Subcutaneous preadipocyte (primary cell): ENCODE data around the gene TBC1D3G. TPM values are rescaled to one million over a fixed set of nuclear protein-coding genes. Genes with fewer than 3 reads are reported as not detected.

Source experiments
- small RNA-seq: library from RNA; depleted of rRNA; stranded (forward); fragments of <200 nt; gene quantifications from one replicate; pipeline ENCODE3, GENCODE V24; 2012
- total RNA-seq: library from RNA; depleted of rRNA; stranded (reverse); fragments of >200 nt; gene quantifications from 2 replicates; pipeline ENCODE4 v1.2.3, GENCODE V29; 2012

The TBC1D3G gene
- not detected in 2 replicates for total RNA-seq

GRCh38 chr17:36323584-36323983 is at the start of gene TBC1D3G:
Gene TBC1D3G, plus strand, starts transcription at chr17:36323884. Its CDS starts 1,528 bp downstream, at chr17:36325412.

Small RNA genes lying within 50 kb of the gene (small RNA-seq; reads per million reads assigned to genes)
- not detected for gene RF00019

Other genes with a start within 250 kb of the TBC1D3G start
- gene CCL3, start 233.7 kb upstream of the TBC1D3G start, total RNA-seq, result not detected in 2 replicates
- gene CCL4, start 220.1 kb upstream of the TBC1D3G start, total RNA-seq, result not detected in 2 replicates
- 0.37 and 0.59 TPM in 2 replicates for gene TBC1D3B, start 147.2 kb upstream of the TBC1D3G start, total RNA-seq
- gene CCL3L1, start 127.1 kb upstream of the TBC1D3G start, total RNA-seq, result not detected in 2 replicates
- gene CCL4L2, start 112.8 kb upstream of the TBC1D3G start, total RNA-seq, result 0.37 TPM in 1 of 2 replicates, not detected in the other
- gene TBC1D3I, start 59.3 kb upstream of the TBC1D3G start, total RNA-seq, result under 0.01 TPM in 1 of 2 replicates, not detected in the other
- not detected in 2 replicates for gene TBC1D3H, start 64.6 kb downstream of the TBC1D3G start, total RNA-seq
- 14.7 and 15.1 TPM in 2 replicates for gene ZNHIT3, start 162.8 kb downstream of the TBC1D3G start, total RNA-seq
- 52.9 and 73.5 TPM in 2 replicates for gene MYO19, start 211.0 kb downstream of the TBC1D3G start, total RNA-seq
- 6.6 and 9.0 TPM in 2 replicates for gene PIGW, start 211.1 kb downstream of the TBC1D3G start, total RNA-seq
- gene GGNBP2, start 221.0 kb downstream of the TBC1D3G start, total RNA-seq, result 46.5 and 48.1 TPM in 2 replicates